T1000 (cell line): ENCODE measurements around the gene CLK2.

ENCODE experiments used
- DNase-seq: peaks from one replicate; lab custom pipeline; 2025; ENCODE audit warnings: mixed read lengths; lab: John Stamatoyannopoulos, UW

The CLK2 gene

DNA sequence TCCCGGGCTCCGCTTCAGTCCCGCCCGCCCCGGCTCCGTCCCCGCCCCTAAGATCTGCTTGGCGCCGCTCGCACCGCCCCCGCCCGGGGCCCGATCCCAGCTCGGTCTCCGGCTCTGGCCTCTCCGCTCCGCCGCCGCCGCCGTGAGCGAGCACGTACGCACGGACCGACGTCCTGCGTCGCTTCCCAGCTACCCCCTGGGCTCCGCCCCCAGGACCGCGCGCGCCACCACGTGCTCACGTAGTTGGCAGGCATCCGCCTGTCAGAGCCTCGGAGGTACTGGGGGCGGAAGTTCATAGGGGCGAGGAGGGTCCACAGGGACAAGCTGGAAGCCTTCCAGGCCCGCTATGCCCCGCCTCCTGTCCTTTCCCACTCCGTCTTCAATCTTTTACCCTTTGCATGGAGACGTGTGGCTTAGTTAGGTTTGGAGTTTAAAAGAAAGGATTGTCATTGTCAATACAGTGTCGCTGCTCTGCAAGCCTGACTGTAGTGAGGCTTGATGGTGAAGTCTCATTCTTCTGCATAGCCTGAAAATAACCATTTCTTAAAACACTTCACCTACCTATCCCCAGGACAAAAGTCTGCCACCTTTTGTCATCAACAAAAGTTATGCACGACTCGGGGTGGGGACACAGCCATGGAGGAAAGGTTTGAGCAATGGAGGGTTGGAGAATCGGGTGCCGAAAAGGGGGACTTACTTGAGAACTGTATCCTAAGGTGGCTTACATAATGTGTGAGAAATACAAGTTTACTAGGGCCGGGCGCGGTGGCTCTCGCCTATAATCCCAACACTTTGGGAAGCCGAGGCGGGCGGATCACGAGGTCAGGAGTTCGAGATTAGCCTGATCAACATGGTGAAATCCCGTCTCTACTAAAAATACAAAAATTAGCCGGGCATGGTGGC is at the start of gene CLK2:
CLK2 (minus strand) TSS at position 162 of the 903 bp plus-strand sequence. CDS start 2,527 bp downstream, outside the sequence.
- peak; percentile 88 for DNase-seq

DNA sequence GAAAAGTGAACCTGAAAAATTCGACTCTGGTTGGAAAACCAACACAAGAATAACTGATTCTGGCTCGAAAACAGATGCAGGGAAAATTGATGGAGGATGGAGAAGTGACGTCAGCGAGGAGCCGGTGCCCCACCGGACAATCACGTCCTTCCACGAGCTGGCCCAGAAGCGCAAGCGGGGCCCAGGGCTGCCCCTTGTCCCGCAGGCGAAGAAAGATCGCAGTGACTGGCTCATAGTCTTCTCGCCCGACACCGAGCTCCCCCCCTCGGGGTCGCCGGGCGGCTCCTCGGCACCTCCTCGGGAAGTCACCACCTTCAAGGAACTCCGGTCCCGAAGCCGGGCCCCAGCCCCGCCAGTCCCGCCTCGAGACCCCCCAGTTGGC is 49.3 kb upstream of the CLK2 start:
- DNase-seq, result no peak

DNA sequence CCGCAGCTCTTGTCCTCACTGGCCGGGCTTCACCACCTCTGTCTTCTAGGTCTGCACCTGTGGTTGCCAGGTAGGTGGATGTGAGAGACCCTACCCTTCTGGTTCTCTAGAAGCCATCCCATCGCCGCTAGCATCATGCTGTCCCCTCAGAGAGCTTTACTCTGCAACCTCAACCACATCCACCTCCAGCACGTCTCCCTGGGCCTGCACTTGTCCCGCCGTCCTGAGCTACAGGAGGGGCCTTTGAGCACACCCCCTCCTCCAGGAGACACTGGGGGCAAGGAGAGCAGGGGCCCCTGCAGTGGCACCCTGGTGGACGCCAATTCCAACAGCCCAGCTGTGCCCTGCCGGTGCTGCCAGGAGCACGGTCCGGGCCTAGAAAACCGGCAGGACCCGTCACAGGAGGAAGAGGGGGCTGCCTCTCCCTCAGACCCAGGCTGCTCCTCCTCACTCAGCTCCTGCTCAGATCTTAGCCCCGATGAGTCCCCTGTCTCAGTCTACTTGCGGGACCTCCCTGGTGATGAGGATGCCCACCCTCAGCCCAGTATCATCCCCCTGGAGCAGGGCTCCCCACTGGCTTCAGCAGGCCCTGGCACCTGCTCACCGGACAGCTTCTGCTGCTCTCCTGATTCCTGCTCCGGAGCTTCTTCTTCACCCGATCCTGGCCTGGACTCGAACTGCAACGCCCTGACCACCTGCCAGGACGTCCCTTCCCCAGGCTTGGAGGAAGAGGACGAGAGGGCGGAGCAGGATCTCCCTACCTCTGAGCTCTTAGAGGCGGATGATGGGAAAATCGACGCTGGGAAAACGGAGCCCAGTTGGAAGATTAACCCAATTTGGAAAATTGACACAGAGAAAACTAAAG is 48.6 kb upstream of the CLK2 start:
- DNase-seq, result no peak

DNA sequence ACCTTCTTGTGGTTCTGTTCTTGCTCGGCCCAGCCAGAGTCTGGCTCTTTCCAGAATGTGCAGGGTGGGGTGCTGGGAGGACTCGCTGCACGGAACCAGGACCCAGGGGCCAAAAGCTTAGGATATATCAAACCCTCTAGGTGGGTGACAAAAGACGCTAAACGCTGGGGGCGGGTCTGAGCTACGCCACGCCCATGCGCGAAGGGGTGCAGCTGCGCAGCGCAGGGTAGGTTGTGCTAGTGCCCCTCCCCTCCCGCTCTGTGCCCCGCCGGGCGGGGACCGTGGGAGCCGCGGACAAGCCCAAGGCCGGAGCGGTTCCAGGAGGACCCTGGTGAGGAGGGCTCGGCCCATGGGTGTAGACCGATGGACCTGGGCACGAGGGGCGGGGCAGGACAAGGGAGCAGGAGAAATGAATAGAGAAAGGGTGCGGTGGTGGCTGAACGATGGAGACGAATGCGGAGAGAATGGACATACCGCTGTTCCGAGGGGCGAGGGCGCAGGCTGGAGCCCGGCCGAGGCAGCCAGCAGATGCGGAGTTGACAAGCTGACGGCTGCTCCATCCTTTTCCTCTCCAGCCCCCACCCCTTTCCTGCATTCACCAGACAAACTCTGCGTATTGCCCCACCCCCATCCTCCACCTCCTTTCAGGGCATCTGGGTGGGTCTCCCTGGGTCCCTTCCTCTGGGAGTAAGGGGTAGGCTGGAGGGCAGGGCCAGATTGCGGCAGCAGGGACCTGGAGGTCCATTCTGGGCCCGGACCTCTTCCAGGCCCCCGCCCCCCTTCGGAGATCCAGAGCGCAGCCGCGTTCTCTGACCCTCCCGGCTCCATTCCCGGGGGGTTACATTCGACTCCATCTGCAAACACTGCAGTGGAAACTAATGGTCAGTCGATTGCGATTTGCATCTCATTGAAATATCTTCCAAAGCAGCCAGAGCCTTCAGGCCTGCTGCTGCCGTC is 47.6 kb upstream of the CLK2 start, which contains the start of gene RUSC1:
RUSC1 (plus strand) TSS at position 234 of the 957 bp plus-strand sequence. CDS start 880 bp downstream, outside the sequence.
- DNase-seq, result peak; percentile 50

DNA sequence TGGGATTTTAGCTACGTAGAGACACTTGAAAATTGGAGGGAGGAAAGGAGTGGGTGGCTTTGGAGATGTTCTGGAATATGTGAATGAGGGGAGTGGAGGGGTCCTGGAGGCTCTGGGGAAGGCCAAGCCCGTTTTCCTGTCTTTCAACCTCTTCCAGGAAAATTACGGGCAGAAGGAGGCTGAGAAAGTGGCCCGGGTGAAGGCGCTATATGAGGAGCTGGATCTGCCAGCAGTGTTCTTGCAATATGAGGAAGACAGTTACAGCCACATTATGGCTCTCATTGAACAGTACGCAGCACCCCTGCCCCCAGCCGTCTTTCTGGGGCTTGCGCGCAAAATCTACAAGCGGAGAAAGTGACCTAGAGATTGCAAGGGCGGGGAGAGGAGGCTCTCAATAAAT is 46.9 kb upstream of the CLK2 start:
- DNase-seq, result no peak

DNA sequence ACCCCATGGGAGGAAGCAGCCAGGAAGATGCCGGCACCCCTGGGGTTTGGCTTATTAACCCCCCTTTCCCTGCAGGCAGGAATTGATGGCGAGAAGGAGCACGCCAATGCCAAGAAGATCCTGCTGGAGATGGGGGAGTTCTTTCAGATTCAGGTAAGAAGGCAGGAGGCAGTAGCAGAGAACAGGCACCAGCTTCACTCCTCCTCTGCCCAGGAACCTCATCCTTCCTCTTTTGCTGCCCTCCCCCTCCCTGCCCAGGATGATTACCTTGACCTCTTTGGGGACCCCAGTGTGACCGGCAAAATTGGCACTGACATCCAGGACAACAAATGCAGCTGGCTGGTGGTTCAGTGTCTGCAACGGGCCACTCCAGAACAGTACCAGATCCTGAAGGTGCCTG is 46.2 kb upstream of the CLK2 start:
- no peak for DNase-seq

DNA sequence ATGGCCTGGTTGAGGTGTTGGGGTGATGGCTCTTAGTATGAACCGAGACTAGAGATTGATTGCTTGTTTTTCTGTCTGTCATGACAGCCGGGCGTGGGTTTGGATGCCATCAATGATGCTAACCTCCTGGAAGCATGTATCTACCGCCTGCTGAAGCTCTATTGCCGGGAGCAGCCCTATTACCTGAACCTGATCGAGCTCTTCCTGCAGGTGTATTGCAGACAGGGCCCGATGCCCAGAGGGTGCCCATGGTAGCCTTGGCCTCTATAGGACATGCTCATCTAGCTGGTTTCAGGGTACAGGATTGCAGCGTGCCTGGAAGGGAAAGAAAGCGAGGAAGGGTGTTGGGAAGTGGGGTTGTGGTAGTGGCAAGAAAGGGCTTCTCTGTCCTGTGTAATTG is 44.8 kb upstream of the CLK2 start:
- DNase-seq, result no peak

DNA sequence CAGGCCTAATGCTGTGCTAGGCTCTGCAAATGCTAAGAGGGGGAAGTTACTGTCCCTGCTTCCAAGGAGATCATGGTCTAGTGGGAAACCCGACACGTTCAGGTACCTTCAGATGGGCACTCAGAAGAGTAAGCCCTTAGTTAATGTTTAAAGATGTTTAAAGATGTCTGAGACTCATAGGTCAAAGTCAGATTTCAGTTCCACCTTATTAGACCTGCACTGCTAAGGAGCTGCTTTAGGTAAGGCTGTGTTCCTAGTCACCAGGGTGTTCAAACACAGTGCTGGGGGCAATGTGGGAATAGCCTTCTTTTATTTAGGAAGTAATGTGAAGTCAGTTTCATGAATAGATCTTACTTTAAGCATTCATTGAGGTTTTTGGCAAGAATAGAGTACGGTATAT is 43.6 kb upstream of the CLK2 start:
- no peak for DNase-seq

DNA sequence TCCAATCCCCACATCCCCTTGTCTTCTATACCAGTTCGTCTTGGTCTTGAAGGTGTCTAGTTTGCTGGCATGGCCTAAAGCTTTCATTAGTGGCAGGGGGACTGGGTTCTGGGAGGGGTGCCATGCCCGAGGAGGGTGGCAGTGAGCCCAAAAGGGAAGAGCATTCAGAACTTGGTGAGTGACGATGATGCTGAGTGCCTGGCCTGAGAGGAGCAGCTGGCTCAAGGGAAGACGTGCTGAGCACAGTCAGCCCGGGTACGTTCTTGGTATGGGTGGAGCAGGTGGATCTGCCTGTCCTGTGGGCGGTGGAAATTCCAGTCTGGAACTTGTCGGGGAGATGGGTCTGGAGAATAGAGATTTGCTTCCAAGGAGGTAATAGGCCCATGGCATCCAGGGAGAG is 40.0 kb upstream of the CLK2 start:
- no peak for DNase-seq

DNA sequence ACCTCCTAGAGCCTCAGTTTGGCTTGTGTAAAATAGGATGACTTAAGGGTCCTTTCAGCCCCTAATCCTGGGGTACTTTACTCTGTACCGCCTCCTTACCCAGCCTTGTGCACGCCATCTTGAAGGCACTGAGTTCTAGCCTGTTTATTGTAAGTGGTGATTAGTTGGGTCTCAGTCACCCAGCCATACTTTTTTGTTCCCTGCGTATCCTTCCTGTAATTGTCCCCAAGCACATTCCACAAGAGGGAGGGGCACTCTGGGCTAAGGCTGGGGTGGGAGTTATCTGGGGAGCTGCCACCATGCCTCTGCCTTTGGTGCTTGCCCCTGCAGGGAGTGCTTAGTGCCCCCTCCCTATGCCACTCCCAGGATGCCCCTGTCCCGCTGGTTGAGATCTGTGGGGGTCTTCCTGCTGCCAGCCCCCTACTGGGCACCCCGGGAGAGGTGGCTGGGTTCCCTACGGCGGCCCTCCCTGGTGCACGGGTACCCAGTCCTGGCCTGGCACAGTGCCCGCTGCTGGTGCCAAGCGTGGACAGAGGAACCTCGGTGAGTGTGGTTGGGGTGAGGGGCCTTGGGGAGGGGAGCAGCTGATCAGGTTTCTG is 36.2 kb upstream of the CLK2 start:
- DNase-seq, result no peak

DNA sequence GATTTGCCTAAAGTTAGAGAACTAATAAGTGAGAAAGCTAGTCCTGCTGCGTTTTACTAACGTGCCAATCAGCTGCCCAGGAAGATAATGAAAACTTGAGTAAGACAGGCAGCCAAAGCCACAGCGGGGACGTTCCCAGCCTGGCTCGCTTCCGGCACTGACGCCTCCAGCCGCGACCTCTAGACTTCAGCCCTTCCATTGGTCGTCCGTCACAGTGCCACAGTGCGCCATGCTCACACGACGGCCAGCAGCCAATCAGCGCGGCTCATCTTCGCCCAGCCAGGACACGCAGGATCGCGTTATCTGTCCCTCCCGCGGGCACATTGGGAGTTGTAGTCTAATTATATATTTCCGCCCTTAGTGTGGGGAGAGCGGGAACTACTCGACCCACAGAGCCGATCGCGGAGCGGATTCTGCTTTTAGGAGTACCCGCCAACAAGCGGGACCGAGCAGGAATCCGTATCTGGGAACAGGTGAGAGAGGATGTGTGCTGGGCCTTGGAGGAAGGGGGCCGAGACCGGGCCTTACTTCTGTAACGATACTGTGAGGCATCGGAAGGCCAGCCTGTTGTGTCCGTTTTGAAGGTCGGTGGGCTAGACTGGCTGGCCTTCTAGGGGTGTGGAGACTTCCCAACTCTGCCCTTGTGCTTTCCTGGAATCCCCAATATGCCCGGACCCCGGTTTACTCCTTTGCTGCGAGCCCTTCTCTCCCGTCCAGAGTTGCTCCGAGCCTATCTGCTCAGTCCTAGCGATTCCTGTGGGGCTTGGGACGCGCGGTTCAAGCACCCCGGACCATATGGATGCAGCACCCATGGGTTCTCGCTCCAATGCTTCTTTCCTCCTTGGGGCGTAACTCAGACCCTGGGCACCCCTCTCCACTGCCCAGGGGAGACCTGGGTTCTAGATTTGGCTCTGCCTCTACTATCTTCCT is 35.5 kb upstream of the CLK2 start, which contains the start of gene FDPS:
FDPS (plus strand) TSS at position 374 of the 930 bp plus-strand sequence. CDS start 924 bp downstream, outside the sequence.
- peak; percentile 94 for DNase-seq

DNA sequence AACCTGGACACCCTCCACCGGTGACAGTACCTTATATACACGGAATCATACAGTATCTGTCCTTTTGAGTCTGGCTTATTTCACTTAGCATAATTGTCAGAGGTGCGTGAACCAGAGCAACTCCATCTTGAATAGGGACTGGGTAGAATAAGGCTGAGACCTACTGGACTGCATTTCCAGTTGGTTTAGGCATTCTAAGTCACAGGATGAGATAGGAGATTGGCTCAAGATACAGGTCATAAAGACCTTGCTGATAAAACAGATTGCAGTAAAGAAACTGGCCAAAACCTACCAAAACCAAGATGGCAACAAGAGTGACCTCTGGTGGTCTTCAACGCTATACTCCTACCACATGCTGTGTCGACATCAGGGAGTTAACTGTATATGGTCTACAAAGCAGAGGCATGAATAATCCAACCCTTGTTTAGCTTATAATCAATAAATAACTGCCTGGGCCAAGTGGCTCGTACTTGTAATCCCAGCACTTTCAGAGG is 34.0 kb upstream of the CLK2 start:
- DNase-seq, result no peak

DNA sequence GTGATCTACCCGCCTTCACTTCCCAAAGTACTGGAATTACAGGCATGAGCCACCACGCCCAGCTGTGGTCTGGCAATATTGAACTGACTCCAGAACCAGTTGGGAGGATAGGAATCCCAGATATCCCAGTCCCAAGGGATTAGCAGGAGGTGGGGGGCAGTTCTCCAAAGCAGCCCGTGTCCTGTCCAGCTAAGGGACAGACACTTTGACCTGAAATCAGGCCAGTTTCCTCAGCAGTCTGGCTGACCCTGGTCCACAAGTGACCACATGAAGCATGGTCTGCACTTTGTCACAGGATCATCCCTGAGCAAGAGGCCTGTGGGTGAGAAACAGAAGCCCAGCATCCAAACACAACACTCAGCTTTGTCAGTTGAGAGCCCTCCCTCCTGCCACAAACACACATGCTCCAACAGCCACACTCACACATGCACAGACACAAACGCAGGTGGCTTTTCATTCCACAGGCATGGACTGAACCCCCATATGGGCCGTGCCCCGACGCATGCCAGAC is 32.6 kb upstream of the CLK2 start:
- DNase-seq, result no peak

DNA sequence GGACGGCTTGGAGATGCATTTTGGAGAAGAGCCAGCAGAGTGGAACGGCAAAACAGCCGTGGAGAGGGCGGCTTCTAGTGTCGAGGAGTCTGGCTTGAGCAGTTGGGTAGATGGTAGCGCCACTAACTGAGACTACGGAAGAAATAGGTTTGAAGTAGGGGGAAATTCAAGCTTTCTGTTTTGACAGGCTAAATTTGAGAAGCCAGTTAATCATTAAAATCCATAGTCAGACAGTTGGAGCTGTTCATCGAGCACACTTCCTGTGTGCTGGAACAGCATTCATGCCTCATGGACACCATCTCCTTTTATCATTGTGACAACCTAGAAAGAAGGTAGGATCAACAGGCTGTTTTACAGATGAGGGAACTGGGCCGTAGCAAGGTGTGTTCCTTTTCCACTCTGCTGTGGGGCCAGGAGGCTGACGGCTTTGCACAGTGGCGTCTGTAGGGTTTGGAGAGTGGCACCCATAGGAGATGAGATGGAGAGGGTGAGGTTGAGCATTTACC is 31.3 kb upstream of the CLK2 start:
- DNase-seq, result no peak

DNA sequence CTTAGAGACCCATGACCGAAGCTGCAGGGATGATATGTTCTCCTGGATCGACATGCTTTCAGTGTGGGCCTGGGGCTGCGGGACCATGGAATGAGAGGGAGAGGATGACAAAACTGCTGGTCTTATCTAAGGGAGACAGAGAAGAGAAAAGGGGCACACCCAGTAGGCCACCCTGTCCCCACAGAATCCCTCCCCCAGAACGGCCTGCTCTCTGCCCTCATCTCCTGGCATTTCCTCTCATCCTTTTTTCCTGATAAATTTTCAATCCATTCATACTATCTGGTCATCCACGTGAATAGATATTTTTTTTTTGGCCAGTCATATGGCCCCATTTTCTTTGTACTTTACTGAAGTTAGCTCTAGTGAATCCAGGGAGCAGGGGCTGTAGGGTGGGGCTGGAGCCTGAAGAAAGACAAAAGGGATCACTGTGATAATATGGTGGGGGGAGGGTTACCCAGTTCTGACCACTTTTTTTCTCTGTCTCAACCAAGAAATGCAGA is 28.1 kb upstream of the CLK2 start, which contains the start of gene PKLR:
PKLR (minus strand) TSS at position 97 of the 500 bp plus-strand sequence; CDS start at position 54, 43 bp downstream.
- DNase-seq, result no peak

DNA sequence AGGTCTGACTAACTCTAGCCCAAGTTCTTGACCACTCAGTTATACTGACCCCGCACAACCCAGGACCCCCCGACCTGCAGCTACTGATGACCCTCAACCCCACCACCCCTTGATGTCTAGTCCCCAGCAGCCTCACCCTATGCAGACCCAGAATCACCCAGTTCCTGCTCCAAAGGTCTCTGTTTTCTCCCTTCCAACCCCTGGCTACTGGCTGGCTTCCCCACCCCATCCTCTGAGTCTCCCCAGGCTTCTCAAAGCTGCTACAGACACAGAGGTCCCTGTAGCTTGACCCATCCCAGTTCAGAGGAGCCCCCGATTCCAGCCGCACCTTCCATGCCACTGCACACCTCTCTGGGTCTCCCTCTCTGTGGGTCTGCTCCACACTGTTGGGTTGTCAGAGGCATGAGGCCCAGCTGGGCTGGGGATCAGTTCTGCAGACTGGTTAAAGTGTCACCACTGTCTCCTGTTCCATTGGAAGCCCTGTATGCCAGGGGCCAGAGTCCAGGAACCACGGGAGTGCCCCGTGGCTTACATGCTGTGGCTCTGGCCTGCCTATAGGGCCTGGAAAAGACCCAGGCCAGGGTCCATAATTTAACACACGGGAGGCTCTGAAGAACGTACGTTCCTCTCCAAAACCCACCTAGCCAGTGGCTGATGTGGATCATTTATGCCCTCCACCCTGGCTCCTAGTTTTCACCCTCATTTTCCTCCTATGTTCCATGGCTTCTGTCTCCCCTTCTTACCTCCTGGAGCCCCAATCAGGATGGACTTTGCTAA is 27.4 kb upstream of the CLK2 start:
- no peak for DNase-seq

DNA sequence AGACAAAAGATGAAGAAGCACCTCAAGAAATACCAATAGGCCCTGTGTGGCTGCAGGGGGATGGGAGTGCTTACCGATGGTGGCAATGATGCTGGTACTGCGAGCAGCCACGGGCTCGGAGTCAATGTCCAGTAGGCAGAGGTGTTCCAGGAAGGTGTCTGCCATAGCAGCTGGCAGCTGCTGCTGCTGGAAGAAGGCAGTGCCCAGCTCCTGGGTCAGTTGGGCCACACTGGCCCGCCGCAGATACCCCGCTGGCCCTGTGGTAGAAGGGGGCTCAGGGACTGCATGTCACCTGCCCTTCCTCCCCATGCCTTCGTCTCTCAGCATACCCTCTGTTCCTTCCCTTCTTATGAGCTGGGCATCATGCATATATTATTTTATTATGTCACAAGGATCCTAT is 26.7 kb upstream of the CLK2 start:
- no peak for DNase-seq

DNA sequence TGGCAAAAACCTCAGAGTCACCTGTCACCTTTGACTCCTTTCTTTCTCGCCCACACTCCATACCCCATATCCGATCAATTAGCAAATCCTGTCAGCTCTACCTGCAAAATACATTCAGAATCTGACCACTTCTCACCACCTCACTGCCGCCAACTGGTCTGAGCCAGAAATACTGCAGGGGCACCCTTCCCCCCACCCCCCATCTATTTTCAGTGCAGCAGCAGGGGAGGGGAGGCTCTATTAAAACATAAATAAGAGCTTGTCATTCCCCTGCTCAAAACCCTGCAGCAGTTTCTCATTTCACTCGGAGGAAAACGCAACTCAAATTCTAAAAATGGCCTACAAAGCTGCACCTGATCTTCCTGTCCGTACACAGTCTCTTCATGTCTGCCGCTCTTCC is 24.1 kb upstream of the CLK2 start:
- no peak for DNase-seq
